GM18498 (cell line): ENCODE data around the gene RNGTT.
"Not testable (repeated sequence)": the region's sequence is repeated elsewhere in the genome, so short reads cannot be mapped to it uniquely, and the experiment has no call there.

Source experiments
- ATAC-seq: cut with Tn5 transposase; IDR thresholded peaks from one replicate; pipeline ENCODE4 v1.9.1; 2021; ENCODE audit warnings: mild to moderate bottlenecking, moderate library complexity; ENCODE audit not compliant: unreplicated experiment

Gene RNGTT

GRCh38 chr6:88869263-88870020 lies 94.0 kb downstream of the RNGTT start:
- ATAC-seq: no peak

- no peak for ATAC-seq
Measured at GRCh38 chr6:88867841-88868731, 95.3 kb downstream of the RNGTT start.

GRCh38 chr6:88866856-88867255 lies 96.6 kb downstream of the RNGTT start:
- ATAC-seq: no peak

- no peak for ATAC-seq
Measured at GRCh38 chr6:88865275-88865674, 98.1 kb downstream of the RNGTT start.

GRCh38 chr6:88864359-88865054 lies 98.9 kb downstream of the RNGTT start:
- no peak for ATAC-seq

- ATAC-seq: no peak
Measured at GRCh38 chr6:88860310-88860709, 103.1 kb downstream of the RNGTT start.

GRCh38 chr6:88858455-88858854 lies 105.0 kb downstream of the RNGTT start:
- no peak for ATAC-seq

GRCh38 chr6:88856566-88856965 lies 106.9 kb downstream of the RNGTT start:
- no peak for ATAC-seq

- no peak for ATAC-seq
Measured at GRCh38 chr6:88855541-88856147, 107.8 kb downstream of the RNGTT start.

GRCh38 chr6:88852775-88853174 lies 110.6 kb downstream of the RNGTT start:
- ATAC-seq: no peak

GRCh38 chr6:88852000-88852399 lies 111.4 kb downstream of the RNGTT start:
- ATAC-seq: no peak

- no peak for ATAC-seq
Measured at GRCh38 chr6:88848870-88849269, 114.5 kb downstream of the RNGTT start.

- ATAC-seq: no peak
Measured at GRCh38 chr6:88843040-88843439, 120.4 kb downstream of the RNGTT start.

GRCh38 chr6:88842320-88842719 lies 121.1 kb downstream of the RNGTT start:
- no peak for ATAC-seq

- no peak for ATAC-seq
Measured at GRCh38 chr6:88840796-88841539, 122.5 kb downstream of the RNGTT start.

- ATAC-seq: no peak
Measured at GRCh38 chr6:88840289-88840688, 123.1 kb downstream of the RNGTT start.

GRCh38 chr6:88839280-88839679 lies 124.1 kb downstream of the RNGTT start:
- ATAC-seq: no peak

GRCh38 chr6:88835210-88835609 lies 128.2 kb downstream of the RNGTT start:
- ATAC-seq: no peak

GRCh38 chr6:88833071-88833470 lies 130.3 kb downstream of the RNGTT start:
- not testable (repeated sequence) for ATAC-seq

GRCh38 chr6:88827599-88827998 lies 135.8 kb downstream of the RNGTT start:
- ATAC-seq: not testable (repeated sequence)
